HG03280 (cell line): ENCODE results near the gene SDK1.

Experiments
- ATAC-seq: cut with Tn5 transposase; IDR thresholded peaks from one replicate; pipeline ENCODE4 v1.9.1; 2021; ENCODE audit warnings: mild to moderate bottlenecking, moderate library complexity; ENCODE audit not compliant: unreplicated experiment

SDK1 gene, protein sequence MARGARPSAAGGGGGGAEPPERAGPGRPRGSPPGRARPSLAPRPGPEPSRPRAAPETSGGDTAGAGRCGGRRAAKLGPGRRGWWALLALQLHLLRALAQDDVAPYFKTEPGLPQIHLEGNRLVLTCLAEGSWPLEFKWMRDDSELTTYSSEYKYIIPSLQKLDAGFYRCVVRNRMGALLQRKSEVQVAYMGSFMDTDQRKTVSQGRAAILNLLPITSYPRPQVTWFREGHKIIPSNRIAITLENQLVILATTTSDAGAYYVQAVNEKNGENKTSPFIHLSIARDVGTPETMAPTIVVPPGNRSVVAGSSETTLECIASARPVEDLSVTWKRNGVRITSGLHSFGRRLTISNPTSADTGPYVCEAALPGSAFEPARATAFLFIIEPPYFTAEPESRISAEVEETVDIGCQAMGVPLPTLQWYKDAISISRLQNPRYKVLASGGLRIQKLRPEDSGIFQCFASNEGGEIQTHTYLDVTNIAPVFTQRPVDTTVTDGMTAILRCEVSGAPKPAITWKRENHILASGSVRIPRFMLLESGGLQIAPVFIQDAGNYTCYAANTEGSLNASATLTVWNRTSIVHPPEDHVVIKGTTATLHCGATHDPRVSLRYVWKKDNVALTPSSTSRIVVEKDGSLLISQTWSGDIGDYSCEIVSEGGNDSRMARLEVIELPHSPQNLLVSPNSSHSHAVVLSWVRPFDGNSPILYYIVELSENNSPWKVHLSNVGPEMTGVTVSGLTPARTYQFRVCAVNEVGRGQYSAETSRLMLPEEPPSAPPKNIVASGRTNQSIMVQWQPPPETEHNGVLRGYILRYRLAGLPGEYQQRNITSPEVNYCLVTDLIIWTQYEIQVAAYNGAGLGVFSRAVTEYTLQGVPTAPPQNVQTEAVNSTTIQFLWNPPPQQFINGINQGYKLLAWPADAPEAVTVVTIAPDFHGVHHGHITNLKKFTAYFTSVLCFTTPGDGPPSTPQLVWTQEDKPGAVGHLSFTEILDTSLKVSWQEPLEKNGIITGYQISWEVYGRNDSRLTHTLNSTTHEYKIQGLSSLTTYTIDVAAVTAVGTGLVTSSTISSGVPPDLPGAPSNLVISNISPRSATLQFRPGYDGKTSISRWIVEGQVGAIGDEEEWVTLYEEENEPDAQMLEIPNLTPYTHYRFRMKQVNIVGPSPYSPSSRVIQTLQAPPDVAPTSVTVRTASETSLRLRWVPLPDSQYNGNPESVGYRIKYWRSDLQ (N-terminal part only)

DNA sequence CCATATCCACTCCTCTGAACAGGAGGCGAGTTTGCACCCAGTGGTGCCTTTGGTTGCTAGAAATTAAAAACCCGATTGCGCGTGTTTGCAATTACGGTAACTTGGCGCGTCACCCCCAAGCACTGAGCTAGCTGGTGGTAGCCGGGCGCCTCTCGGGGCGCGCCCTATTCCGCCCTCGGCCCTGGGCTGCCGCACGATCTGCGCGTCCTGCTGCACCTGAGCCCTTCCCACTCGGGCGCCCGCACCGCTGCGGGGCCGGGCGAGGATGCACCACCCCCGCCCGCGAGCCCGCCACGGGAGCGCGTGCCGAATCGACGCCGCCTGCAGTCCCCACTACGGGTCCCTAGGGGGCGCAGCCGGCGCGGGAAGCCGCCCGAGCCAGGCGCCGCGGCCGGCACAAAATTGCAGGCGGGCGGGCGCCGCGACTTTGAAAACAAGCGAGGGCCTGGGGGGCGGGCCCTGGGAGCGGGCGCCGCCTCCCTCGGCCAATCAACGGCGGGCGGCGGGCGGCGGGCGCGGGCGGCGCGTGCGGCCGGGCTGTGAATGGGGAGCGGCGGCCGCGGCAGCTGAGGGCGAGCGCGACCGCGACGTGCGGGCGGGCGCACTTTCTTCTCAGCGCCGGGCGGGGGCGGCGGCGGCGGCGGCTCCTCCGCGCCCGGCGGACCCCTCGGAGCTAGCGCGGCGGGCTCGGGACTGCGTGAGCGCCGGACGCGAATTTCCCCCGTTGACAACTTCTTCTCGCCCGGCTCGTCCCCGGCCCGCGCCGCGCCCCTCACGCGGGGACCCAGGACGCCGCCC is at the start of gene SDK1:
TSS of gene SDK1 (plus strand) at position 602 of the 798 bp plus-strand sequence. CDS start 335 bp downstream, outside the sequence.
- peak; percentile 94 for ATAC-seq

DNA sequence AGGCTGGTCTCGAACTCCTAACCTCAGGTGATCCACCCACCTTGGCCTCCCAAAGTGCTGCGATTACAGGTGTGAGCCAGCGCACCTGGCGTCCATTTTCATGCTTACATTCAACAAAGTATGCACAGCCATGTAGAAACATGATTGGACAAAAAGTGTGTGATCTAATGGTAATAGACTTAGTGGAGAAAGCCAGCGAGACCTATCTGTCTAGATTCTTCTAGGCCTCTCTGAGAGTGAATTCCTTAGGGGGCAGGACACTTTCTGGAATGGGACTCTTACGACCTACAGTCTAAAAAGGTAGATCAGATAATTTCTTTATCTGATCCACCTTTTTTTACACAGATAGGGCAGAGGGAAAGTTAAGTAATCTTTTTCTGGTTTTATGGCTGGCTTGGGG is 46.3 kb upstream of the SDK1 start:
- no peak for ATAC-seq

DNA sequence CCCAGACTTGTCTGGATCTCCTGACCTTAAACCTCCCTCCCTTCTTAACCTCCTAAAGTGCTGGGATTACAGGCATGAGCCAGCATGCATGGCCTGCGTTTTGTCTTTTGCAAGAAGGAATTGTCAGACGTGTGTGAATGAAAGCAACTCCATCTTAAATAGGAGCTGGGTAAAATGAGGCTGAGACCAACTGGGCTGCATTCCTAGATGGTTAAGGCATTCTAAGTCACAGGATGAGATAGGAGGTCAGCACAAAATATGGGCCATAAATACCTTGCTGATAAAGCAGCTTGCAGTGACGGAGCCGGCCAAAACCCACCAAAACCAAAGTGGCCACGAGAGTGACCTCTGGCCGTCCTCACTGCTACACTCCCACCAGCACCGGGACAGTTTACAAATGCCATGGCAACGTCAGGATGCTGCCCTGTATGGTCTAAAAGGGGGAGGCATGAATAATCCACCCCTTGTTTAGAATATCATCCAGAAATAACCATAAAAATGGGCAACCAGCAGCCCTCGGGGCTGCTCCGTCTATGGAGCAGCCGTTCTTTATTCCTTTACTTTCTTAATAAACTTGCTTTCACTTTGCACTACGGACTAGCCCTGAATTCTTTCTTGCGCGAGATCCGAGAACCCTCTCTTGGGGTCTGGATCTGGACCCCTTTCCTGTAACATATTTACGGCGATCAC is 41.2 kb upstream of the SDK1 start:
- no peak for ATAC-seq

DNA sequence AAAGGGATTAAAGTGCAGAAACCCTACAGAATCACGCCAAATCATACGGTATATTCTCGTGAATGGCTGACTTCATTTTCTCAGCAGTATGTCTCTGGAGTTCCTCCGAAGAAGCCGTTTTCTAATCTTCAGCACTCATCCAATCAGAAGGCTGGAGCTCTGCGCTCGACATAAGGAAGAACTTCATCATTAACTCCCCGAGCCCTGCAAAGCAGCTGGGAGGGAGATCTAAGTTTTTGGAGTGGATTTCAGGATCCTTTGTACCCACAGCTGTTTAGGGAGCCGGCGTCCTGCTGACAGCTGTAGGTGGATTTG is 40.7 kb upstream of the SDK1 start:
- no peak for ATAC-seq

DNA sequence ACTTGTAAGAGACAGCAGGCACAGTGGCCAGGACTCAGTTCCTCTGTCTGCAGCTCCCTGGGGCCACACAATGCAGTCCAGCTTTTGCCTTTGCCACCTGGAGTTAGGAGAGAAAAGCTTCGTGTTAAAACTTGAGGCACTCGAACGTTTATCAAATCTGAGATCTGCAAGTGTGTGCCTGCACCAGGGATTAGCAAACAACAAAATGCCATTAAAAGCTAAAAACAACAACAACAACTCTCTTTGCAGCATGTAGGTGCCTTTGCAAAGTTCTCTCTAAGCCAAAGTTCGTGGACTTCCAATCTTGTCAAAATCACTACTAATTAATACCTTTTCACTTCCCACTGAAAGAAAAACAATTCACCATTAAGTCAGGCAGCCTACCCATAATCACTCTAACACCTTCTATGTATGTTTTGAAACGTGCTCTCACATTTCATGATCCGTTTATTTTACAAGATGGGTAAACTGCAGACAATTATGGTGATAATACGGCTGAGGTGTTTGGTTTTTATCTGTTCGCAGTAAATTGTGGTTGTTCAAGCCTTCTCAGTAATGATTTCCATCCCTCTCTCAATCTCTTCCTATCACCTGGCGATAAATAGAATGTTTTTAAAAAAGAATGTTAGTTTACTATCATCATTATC is 36.2 kb upstream of the SDK1 start:
- ATAC-seq: no peak

DNA sequence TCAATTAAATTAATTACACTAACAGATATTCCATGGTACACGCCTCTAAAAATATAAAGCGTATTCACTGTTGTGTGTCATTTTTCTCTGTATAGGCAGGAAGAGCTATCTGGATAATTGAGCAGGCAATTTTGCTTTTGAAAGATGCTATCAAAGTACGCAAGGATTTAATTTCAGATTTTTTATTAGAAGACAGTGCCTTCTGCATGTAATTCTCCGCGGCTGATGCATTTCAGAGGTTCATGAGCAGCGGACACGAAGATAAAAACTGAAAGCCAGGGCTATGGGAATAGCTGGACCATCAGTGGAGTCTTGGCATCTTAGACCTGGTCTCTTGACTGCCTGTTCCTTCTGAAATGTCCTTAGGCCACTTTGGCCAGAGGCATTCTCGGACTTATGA is 35.7 kb upstream of the SDK1 start:
- ATAC-seq: no peak

DNA sequence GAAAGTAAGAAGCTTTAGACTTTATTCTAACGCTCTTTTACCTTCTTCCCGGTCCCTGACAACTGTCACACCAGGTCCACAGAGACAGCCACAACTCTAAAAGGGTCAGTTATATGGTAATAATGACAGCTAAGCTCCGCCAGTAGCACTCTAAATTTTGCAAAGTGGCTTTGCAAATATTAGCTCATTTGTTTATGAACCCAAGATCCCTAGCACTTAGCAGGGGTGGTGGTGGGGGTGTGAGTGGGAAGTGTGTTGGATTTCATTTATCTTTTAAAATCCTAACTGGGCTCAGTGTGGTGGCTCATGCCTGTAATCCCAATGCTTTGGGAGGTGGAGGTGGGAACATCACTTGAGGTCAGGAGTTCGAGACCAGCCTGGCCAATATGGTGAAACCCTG is 34.8 kb upstream of the SDK1 start:
- ATAC-seq: no peak

DNA sequence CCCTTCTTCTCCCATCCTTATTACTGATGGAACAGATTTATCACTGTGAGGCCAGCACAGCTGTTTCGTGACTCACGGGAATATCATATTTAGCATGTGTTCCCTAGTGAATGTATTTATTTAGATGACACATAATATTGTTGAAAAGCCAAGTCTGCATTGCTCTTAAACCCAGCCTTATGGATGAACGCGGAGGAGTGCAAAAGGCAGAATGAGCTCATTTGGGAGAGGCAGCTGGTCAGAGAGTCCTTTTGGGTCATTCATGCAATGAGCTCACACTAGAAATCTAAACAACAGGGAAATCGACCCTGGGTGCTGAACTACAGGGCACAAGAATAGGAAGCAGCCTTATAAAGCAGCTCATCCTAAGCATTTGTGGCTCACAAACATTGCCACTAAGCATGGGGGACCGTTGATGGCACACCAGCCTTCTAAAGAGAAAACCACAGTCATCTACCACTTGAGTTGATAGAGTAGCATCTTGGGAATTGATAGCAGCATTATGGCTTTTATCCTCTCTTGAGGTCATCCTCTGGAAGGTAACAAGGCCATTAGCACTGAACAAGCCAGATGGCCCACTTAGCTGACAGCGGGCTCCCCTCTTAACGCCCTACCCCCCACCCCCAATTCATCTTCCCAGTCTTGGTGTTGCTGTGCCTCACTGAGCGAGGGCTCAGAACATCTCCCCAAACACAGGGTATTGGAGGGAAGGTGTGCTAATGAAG is 32.9 kb upstream of the SDK1 start:
- ATAC-seq: no peak

DNA sequence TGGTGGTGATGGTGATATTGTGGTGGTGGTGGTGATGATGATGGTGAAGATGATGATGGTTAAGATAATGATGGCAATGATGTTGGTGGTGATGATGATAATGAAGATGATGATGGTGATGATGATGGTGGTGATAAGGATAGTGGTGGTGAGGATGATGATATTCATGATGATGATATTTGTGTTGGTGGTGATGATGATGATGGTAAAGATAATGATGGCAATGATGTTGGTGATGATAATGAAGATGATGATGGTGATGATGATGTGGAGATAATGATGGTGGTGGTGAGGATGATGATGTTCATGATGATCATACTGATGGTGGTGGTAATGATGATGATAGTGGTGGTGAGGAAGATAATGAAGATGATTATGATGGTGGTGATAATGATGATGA is 30.7 kb upstream of the SDK1 start:
- ATAC-seq: no peak

DNA sequence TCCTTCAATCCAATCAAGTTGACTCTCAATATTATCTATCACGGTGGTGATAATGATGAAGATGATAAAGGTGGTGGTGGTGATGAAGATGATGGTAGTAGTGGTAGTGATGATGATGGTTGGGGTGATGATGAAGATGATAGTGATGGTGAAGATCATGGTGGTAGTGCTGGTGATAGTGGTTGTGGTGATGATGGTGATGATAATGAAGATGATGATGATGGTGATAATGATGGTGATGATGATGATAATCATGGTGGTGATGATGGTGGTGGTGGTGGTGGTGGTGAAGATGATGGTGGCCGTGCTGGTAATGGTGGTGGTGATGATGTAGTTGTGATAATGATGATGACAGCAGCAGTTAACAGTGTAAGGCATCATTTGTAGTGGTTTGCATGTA is 29.8 kb upstream of the SDK1 start:
- ATAC-seq: no peak

DNA sequence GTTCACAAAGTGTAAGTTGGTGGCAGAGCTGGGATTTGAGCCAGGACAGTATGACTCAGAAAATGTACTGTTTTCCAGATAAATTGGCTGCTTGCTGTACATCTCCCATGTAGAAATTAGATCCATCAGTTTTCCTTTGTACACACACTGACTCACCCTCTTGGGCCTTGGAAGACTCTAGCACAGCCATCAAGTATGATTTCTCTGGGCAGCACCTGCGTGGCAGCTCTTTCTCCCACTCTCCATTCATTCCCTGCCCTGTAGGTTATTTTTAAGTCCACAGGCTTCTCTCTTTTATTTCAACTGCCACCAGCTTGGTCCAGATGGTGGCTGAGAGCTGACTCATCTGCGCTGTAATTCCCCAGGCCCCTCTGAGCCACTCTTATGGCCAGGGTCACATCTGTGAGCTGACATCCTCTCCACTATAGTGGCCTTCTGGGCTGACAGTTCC is 28.3 kb upstream of the SDK1 start:
- no peak for ATAC-seq

DNA sequence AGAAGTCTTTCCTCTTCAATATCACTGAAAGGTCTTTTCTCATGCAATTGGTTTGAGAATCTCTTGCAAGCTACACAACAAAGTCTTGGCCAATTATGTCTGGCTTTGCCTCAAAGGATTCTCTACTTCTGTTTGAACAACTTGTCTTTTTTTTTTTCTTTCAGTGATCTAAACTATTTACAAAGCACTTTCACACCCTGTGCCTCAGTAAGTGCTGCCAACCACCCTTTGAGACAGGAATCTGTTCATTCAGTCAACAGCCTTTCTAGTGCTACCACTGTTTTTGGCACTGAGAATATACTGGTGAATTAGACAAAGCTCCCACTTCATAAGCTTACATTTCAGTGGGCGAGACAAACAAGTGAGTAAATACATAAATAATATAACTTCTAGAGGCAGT is 26.9 kb upstream of the SDK1 start:
- no peak for ATAC-seq

DNA sequence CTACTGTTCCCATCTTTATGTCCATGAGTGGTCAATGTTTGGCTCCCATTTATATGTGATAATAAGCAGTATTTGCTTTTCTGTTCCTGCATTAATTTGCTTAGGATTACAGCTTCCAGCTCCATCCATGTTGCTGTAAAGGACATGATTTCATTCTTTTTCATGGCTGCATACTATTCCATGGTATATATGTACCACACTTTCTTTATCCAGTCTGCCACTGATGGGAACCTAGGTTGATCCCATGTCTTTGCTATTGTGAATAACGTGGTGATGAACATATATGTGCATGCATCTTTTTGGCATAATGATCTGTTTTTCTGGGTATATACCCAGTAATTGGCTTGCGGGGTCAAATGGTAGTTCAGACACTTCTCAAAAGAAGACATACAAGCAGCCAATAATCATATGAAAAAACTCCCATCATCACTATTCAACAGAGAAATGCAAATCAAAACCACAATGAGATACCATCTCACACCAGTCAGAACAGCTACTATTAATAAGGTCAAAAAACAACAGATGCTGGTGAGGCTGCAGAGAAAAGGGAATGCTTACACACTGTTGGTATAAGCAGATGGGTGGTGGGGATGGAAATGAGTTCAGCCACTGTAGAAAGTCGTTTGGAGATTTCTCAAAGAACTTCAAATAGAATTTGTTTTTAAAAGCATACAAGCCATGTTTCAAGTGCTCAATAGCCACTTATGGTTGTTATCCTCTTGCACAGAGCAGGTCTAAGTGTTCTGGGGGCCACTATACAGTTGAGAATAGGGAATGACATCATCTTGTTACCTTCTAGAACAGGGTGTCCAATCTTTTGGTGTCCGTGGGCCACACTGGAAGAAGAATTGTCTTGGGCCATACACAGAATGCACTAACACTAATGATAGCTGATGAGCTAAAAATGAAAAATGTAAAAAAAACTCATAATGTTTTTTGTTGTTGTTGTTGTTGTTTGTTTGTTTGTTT is 23.2 kb upstream of the SDK1 start:
- ATAC-seq: no peak

DNA sequence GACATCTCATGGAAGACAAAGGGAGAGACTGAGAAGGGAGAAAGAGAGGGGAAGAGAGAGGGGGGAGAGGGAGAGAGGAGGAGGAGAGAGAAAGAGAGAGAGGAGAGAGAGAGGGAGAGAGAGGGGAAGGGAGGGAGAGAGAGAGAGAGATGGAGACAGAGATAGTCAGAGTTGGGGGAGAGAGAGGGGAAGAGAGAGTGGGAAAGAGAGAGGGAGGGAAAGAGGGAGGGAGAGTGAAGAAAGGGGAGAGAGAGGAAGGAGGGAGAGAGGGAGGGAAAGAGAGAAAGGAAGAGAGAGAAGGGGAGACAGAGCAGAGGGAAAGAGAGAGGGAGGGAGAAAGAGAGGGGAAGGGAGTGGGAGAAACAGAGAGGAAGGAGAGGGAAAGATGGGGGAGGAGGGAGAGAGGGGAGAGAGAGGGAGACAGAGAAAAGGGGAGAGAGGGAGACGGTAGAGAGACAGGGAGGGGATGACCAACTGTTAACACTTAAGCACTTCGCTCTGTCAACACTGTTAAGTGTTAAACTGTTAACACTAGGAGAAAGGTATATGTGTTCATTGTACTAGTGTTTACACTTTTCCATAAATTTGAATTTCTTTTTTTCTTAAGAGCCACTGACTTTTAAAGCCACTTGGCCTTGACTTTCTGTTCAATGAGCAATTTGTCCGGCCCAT is 21.8 kb upstream of the SDK1 start:
- no peak for ATAC-seq

DNA sequence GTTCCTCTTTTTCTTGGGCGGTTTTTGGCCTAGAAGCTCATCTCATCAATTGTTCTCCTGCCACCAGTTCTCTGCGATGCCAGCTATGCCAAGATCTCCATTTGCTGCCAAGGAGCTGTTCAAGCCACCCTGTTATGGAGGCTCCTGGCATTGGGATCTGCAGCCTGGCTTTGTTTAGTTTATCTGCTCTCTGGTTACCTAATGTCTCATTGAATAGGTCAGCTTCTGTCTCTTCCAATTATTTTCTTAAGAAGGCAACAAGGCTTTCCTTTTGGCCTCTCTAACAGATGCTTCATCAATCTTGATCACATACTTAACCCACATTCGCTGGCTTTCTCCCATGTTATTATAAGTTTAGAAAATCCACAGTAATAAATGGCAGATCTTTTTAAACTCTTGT is 20.6 kb upstream of the SDK1 start:
- no peak for ATAC-seq

DNA sequence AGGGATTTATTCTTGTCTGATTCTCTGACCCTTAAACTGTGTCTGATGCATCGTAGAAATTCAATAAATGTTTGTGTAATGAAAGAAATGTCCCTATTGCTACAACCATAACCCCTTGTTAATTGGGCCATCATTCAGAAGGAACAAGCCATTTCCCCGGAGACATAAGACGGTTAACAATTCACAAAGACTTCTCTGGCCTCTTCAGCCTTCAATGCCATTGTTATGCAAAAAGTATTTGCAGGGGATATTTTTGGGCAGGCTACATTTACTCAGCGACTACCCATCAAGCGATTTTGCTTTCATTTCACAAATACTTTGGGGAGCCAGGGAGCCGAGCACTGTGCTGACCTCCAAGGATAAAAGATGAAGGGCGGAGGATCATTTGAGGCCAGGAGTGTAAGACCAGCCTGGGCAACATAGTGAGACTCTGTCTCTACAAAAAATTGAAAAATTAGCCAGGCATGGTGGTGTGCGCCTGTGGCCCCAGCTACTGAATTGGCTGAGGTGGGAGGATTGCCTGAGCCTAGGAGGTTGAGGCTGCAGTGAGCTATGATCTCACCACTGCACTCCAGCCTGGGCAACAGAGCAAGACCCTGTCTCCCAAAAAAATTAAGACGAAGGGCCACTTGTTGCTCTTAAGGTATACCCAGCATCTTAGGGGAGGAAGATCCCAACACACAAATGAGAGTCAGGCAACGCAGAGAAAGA is 20.0 kb upstream of the SDK1 start:
- no peak for ATAC-seq

DNA sequence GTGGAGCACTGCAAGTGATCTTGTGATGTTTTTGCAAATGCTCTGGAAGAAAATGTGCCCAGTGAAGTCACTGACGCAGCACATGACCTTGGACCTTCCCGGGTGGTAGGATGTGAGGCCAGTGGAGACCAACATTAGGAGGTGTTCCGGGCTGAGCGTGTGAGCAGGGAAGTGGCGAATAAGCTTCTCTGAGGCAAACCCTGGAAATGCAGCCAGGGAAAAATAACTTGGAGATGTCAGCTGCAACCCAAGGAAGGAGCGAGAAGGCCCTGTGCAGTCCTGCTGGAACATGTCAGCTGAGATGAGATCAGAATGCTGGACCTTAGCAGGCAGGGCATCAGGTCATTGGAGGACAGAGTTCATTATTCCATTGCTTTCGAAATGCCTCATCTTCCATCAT is 18.6 kb upstream of the SDK1 start:
- no peak for ATAC-seq
